CD4-positive, alpha-beta T cell treated with Interleukin-4 for 1 hour (primary cell): ENCODE data around the gene EIF4E3.

Experiments used
- DNase-seq, 2 donors: peaks; one replicate each; pipeline ENCODE4 v3.0.0-alpha.2; 2020 to 2022

EIF4E3 gene

DNA sequence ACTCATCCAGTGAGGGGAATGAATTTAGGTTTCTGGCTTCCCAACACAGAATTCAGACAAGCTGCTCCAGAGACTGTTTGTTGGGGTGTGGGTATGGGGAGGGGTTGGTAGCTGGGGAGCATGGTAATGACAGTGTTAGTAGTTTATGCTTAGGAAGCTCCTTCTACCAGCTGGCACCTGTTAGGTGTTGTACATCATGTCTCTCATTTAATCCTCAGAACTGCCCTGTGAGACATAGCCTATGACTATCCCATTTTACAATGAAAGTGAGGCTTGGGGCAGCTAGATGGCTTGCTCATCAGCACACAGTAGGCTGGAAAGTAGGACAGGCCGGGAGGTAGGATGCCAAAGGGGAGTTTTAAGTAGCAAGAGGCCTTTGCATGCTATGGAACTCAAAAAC, 2.5 kb downstream of the EIF4E3 start:
- DNase-seq, result no peak

DNA sequence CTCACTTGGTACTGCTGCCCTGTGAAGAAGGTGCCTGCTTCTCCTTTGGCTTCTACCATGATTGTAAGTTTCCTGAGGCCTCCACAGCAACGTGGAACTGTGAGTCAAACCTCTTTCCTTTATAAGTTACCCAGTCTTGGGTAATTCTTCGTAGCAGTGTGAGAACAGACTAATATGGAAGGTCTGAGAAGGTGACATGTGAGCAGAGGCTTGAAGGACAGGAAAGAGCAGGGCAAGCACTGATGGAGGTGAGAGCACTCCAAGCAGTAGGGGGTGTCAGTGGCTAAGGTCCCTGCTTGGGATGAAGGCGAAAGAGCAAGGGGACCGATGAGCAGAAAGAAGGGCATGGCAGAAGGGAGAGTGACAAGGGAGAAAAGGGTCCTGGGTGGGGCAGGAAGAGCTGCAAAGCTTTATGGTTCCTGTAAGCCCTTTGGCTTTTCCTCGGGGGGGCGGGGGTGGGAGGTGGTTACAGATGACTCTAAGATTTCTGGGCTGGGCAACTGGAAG, 3.5 kb downstream of the EIF4E3 start:
- DNase-seq, result peak in 1 of 2 donors; percentile 50

DNA sequence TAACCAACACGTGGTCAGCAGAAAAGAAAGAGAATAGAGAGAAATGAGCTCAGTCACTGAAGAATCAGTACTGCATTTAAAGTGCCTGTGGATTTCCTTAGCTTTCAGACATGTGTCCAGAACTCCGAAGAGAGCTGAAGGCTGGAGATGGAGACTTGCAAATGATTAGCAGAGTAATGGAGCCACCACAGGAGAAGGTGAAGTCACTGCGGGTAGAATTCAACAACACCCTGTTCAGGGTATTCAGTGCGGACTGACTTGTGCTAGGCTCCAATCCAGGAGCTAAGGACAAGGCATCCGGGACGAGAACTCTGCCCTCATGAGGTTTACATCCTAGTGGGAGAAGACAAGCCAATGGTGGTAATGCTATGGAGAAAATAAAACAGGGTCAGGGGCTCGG, 4.2 kb downstream of the EIF4E3 start:
- no peak for DNase-seq

DNA sequence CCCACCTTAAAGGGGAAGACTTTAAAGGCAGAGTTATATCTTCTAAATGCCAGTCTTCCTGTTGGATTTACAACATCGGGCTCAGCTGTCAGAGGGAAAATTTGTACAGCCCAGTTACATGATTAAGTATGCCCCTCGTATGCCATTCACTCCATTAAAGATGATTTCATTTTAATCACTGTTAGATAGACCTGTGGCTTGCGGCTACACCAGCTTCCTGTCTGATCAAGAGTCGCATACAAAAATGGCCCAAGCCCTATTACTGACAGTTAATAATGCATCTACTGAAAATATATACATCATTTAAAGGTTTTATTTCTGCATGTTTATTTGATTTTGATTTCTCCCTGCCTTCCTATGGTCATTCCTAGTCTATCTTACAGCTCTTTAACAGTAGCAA, 7.1 kb downstream of the EIF4E3 start:
- DNase-seq, result peak in 1 of 2 donors; percentile 50

DNA sequence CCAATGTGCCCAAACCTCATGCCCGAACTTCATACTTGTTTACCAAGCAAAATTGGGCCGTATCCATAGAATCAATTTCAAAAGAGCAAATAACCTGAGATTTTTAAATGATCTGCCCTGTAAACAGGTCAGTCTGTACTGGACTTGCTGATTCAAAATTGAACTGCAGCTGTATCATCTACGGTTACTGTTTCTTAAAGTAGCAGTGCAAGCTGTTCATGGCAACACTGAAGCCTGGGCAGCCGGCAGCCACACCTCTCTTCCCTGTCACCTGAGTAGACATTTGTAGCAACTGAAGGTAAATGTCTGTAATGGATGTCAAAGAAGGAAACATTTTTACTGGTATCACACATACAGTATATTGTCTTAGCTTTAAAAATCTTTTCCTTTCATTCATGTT, 10.6 kb downstream of the EIF4E3 start:
- no peak for DNase-seq

DNA sequence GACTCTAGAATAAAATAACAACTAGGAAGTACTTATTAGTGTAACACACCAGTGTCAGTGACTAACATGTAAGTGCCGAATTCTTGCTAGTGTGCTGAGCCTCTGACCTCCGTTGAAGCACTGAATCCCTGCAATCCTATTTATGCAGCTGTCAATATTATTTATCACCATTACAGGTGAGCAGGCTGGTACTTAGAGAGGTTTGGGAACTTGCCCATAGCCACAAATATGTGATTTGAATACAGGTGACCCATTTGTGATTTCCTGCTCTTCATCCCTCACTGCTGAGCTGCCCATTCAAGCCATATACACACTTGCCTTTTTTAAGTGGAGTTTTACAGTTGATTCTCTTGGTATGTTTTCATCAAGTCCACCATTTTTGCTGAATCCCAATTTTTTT, 12.2 kb downstream of the EIF4E3 start:
- DNase-seq, result no peak

DNA sequence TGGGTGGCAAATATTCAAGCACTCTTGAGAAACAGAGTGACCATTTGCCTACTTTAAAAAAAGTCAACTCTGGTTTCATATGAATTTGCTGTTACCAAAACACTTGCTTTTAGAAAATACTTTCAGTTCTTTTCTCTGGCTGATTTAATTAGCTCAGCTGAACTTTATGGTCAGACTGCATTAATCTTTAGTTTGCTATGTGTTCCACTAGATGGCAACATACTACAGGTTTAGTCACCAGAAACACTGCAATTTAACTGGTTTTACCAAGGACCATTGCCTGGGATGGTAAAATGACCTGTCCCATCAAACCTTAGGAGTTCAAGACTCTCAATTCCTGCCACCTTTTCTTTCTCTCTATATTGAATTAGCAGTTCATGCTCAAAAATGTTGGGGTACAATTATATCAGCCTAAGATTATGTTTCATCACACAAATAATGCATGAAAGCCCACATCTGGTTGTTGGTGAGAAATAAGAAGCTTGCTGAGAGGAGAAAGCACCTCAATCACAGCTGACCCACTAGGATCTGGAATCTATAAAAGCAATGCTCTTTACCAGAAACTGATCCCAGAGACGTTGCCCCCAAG, 14.2 kb downstream of the EIF4E3 start:
- DNase-seq, result peak in 1 of 2 donors; percentile 75

DNA sequence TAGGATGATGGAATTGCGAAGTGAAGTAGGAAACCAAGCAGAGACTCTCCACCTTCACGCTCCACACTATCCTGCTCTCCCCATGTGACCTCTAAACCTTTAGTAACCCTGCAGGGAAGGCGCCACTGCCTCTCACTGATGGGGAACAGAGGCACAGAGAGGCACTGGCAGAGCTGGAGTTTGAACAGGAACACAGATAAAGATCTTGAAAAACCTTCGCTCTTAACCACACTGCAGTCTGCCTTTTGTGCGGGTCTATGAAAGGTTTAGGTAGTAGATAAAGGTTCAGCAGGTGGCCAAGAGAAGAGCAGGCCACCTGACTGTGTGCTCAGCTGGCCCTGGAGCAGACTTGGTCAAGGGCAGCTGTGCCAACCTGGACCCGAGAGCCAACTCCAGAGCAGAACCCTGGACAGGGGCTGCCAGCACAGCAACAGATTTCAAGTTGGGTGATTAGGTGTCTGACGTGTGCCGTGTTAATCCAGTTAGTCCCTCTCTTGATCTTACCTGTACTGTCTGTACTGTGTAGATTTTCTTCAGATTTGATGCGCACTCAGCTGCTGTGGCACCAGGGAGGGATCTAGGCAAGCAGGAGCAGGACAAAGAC, 15.2 kb downstream of the EIF4E3 start:
- DNase-seq, result no peak

DNA sequence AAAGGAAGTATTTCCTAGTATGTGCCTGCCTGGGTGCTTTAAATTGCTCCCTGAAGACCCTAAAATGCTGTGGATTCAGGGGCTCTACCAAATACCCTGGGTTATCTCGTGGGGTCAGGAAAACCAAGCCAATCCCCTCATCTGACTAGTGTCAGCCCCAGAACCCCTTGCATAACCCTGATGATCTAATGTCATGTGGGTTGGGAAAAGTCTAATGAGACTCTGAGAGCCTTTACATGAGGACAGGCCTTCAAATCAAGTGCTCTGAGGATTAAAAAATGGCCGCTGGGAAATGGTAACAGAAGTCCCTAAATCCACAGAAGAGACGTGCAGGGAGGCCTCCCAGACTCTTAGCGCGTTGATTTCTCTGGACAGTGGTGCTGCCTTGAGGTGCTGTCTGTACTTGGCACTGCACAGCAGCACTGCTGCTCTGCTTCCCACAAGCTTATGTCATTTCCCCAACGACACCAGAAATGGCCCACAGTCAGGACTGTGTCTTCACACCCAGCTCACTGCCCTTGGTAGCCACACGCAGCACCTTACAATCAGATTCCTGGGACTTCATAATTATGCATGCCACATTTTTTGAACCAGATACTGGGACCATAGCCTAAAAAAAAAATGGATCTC, 16.6 kb downstream of the EIF4E3 start:
- no peak for DNase-seq

DNA sequence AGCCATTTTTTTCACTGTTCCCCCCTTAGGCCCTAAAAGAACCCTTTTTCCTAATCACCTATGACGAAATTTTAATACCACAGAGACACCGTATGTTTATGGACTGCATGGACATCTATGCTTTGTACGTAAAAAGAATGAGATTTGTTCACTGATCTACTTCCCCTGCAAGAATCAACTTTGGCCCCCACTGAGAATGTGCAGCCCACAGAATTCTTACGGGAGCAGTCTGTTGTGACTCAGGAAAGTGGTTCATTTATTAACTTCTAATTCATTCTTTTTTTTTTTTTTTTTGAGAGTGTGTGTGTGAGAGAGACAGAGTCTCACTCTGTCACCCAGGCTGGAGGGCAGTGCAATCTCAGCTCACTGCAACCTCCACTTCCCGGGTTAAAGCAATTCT, 17.6 kb downstream of the EIF4E3 start:
- no peak for DNase-seq

DNA sequence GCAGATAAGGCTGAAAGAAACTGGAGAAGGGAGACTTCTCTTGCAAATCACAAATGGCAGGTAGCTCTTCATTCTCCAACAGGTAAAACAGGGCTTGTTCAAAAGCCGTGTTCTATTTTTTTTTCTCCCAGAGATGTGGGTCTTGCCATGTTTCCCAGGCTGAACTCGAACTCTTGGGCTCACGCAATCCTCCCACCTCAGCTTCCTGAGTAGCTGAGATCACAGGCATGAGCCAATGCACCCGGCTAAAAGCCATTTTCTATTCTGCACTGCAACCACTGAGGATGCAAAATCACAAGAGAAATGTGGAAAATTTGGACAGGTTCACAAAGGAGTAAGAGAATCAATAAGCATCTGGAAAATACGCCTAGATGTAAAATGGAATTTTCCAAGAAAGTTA, 19.5 kb downstream of the EIF4E3 start:
- DNase-seq, result no peak

DNA sequence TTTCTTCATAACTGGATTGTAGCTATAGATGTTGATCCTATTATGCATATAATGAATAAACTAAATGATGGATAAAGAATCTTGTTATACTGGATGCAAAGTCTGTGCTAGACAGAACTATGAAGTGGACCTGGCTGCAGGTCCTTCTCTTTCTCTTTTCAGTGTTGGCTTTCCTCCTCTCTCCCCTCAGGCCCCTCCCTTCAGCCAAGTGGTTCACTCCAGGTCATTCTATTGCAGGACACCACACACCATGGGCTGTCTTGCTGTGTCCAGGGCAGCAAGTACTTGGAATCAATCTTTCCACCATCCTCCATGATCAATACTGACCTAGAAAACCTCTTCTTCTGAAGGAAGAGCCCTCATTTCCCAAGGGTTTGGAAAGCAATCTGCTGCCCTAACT, 20.3 kb downstream of the EIF4E3 start:
- DNase-seq, result no peak

DNA sequence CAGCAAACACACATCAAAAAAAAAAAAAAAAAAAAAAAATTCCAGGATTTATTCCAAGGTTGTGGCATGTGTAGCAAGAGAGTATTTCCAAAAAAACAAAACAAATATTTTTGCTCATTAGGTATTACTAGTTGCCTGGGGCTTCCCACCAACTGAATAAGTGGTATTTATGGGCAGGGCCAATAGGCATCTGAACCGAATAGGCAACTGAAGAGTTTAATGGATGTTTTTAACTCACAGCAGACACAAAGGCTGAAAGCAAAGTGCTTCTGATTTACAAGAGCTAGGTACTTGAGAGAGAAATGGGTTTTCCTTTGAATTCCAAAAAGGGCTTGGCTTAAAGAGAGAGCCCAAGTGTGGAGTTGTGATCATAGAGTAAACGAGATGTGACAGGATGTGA, 21.4 kb downstream of the EIF4E3 start:
- no peak for DNase-seq

DNA sequence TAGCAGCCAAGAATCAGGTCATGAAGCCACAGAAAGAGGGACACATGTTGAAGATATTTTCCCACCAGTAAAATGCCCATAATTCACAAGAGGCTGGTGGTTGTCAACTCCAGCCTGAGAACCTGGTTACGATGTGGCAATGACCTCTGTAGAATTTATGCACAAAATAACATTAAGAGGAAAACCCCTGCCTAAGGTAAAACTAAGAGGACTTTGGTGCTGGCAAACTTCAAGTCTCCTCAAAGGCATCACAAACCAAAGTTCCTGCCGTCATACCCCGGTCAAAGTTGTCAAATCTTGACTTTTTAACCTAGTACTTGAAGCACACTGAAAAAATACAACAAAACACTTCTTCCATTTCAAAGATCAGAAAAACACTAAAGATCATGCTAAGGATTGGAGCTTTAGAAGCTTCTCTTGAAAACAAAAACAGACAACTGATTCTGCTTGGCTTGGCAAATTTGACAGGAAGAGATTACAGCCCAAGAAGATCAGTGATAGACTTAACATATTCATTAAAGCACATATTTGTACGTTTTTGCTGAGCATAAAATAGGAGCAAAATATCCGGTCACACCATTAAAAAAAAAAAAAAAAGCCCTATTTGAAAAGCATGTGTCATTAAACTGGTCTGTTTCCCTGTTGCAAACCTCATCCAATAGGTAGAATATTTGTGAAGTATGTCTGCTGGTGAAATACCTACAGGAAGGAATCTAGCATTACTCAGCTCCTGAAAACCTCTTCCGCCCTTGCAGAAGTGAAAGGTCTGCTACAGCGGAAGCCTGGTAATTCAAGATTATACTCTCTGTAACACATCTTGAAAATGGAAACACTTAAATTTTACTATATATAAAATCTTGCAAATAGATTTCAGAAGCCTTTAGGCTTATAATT, 22.8 kb downstream of the EIF4E3 start:
- DNase-seq, result peak in 1 of 2 donors; percentile 53

DNA sequence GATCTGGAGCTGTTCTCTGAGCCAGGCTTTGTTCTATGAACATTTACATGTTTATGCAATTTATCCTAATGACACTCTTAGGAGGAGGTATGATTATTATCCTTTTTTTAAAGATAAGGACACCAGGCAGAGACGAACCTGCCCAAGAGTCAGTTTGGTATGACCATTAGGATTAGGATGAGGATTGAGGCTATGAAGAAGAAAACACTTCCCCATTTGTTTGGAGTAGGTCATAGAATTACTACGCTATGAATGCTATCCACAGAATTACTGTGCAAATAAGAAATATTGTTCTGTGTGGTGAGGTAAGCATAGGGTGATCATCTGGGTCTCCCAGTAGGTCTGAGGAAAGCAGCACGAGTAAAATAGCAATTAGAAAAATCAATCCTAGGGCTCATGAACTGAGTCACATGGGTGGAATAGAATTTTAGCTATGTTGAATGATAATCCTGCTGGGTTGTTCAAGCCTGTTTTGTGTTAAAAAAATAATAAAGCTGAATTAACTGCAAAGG, 23.9 kb downstream of the EIF4E3 start:
- DNase-seq, result no peak

DNA sequence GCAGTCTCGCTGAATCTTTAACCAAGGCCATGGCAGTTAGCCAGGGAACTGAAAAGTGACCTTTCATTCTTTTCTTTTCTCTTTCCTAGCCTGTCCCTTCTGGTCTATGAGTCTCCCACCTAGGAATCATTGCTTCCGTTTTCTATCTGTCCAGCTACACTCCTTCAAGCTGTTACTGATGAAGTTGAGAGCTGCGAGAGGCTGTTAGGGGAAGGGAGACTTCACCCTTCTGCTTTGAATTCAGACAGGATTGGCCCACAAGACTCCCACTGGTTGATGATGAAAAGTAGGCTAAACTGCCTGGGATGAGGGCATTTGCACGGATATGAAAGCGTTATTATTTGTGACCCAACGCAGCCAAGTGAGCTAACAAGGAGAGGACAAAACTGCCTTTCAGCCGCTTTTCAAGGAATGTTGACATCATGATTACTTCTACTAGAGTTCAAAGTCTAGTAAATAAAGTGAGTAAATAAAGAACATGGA, 30.2 kb downstream of the EIF4E3 start:
- no peak for DNase-seq

DNA sequence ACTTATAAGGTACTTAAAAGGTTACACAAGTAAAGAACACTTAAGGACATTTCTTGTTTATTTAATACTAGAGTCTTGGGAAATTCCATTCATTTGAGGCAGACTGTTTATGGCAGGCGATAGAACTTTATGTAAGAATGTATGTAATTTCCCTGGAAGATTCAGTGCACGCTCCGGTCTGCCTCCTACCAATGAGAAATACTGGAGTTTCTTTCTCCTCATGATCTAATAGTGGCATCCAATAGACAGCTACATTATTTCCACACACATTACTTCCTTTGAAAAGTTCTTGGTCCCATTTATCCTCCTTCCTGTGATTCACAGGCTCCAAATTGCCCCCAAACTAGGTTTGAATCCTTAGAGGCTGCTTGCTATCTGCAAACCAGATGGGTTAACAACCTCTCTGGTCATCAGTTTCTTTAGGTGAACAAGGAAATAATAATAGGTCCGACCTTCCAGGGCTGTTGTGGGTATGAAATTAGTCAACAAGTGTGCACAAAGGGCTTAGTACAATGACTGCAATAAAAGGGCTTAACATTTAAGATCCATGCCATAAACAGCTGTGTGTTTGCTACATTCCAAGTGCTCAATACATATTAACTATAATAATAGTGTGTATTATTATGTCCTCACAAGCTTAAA, 30.7 kb downstream of the EIF4E3 start:
- no peak for DNase-seq

DNA sequence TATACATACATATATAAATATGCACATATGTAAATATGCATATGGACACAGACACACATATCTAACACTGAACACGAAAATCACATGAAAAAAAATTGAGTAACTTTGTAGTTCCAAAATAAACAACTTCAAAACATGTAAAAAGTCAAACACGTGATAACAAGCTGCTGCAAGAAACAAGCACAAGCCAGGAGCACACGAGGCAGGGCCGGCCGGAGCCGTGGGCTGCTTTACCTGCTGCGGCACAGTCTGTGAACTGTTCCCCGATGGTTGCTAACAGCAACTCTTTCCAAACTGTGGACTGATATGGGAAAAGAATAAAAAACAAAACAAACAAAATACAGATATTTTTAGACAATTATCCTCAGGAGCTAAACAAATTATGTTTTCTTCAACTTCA, 31.6 kb downstream of the EIF4E3 start:
- no peak for DNase-seq

DNA sequence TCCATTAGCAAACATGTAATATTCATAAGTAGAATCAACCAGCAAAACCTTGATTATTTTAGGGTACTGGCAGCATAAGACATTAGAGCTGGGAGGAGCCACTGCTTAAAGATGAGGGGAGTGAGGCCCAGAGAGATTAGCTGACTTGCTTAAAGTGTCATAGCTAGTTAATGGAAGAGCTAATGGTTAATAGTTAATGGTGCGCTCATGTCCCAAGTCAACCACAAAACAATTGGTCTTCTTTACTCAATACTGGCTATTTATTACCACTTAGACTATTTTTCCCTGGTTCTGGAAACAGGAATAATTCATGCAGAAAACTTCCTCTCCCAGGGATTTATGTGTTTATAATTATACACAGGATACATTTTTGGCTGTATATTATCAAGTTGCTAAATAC, 33.1 kb downstream of the EIF4E3 start:
- no peak for DNase-seq

DNA sequence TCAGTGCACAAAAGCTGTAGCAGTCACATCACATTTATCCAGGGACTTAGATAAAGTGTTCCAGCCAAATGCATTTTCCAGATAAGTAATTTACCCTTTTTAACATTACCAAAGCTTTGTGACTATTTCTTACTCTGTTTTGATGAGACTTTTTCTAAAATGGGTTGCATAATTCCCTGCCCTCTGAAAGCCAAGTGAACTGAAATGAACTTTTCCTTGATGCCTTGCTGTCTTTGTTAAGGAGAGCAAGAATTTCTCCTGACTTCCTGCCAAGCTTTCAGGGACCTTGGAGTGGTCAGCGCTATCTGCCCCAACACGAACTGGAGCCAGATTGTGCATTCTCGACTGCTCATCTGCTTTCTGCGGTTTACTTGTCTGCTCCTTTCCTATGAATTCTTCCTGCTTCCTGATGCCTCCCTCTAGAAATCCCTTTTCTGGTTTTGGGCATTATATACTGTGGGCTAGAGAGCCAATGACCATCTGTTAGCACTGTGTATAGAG, 34.8 kb downstream of the EIF4E3 start:
- DNase-seq, result no peak

DNA sequence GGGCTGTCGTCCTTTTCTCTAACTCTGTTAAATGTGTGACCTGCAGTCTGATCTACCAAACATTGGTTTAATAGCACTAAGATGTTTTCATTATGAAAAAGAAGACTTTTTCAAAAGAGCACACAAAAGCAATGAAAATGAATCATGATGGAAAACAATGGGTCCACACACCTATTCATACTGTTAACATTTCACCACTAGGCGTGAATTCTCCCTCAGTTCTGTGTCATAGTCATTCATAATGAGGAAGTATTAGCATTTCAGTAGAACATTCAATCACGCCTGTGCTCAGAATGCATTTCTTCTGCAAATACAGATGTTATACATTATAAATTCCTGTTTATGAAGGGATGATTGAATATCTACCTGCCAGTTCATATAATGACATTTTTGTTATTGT, 35.9 kb downstream of the EIF4E3 start:
- no peak for DNase-seq

DNA sequence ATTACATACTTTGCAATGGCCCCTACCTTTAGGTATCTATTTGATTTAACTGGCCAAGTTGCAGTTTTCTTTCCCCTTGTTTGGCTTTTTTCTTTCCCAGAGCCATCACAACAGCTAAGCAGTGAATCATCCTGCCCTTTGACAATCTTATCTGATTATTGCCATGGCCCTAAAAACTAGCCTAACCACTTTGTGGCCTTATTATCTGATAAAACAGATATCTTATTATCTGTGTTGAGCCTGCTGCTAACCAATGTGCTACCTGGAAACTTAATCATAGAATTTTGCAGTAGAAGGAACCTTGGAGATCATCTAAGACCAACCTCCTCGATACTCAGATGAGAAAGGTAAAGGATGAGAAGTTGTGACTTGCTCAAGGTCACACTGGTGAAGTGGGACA, 37.1 kb downstream of the EIF4E3 start:
- no peak for DNase-seq
